Cardiac muscle cell (in vitro differentiated cells and primary cell): Measurements from ENCODE around the gene ZNF460. TPM values are rescaled to one million over a fixed set of nuclear protein-coding genes. Genes with fewer than 3 reads are reported as not detected.
A peak's percentile ranks its signal among the peaks of the same experiment; 100 is the strongest.
"Not testable (repeated sequence)": the region's sequence is repeated elsewhere in the genome, so short reads cannot be mapped to it uniquely, and the experiment has no call there.

Experiments
- DNase-seq, 2 donors: peaks; one replicate each; pipeline versions ENCODE4 v3.0.0 to v3.0.0-alpha.2; 2010 to 2017; ENCODE audit warnings: low read depth in 1 of 2, low spot score in 1 of 2
- H3K27ac ChIP-seq: fragments of 200-600 bp; sonication (generic); 2 replicates; pipeline ENCODE4 v1.5.1; 2016
- H3K27me3 ChIP-seq: fragments of 200-600 bp; sonication (generic); 2 replicates; pipeline ENCODE4 v1.6.0; 2016; ENCODE audit warnings: control low read depth
- H3K36me3 ChIP-seq: fragments of 200-600 bp; sonication (generic); 2 replicates; pipeline ENCODE4 v1.5.1; 2016; ENCODE audit warnings: control low read depth
- H3K4me1 ChIP-seq: fragments of 200-600 bp; sonication (generic); 2 replicates; pipeline ENCODE4 v1.8.1; 2017; ENCODE audit warnings: low read depth, mild to moderate bottlenecking, mixed run types
- H3K4me3 ChIP-seq: fragments of 200-600 bp; sonication (generic); 2 replicates; pipeline ENCODE4 v1.5.1; 2016; ENCODE audit warnings: mild to moderate bottlenecking
- H3K9me3 ChIP-seq: fragments of 200-600 bp; sonication (generic); 2 replicates; pipeline ENCODE4 v1.5.1; 2017; ENCODE audit warnings: low read depth, mild to moderate bottlenecking, control low read depth
- CTCF ChIP-seq: IDR thresholded peaks from 2 replicates; pipeline ENCODE4 v1.5.1; 2012; ENCODE audit warnings: low read depth, mild to moderate bottlenecking, low read length
- polyA plus RNA-seq: library from polyadenylated mRNA; unstranded; fragments of >200 nt; fragmentation: Nextera tagmentation; extraction: Ambion mirVana; gene quantifications from 2 replicates; pipeline ENCODE4 v1.2.1, GENCODE V29; 2016
- total RNA-seq: library from RNA; depleted of rRNA; stranded (reverse); fragments of >200 nt; gene quantifications from 2 replicates; pipeline ENCODE4 v1.2.3, GENCODE V29; 2016

The ZNF460 gene
- total and polyA plus RNA-seq, 2 experiments from 2014 or later: 1.8 to 59.4 TPM

DNA sequence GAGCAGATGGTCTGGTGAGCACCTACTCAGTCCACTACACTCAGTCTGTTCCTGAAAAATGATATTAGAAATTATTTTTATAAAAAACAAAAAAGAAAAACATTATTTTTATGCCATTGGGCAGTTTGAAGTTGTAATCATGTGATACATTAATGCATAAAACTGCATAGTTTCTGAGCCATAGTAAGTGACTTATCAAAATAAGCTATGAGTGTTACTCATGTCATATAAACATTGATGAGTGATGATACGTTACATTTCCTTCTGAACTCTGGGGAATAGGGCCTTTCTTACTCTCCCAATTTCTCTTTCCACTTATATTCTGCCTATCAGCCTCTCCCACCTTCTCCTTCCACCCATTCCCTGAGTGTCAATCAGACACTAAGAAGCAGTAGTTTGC is 31.0 kb upstream of the ZNF460 start:
- no peak overlapping the region for H3K4me3 ChIP-seq
- DNase-seq: no peak
- no peaks in the 10 kb centered on the region for H3K27me3 ChIP-seq
- no peak for TF ChIP-seq CTCF
- H3K27ac ChIP-seq: no peak overlapping the region
- H3K9me3 ChIP-seq: no peaks in the 10 kb centered on the region
- H3K4me1 ChIP-seq: no peaks in the 10 kb centered on the region
- peaks cover 42% of the 10 kb centered on the region for H3K36me3 ChIP-seq

GRCh38 chr19:57253767-57254166 is 26.5 kb upstream of the ZNF460 start:
- H3K27me3 ChIP-seq, H3K4me1 ChIP-seq, DNase-seq, H3K9me3 ChIP-seq, H3K4me3 ChIP-seq, H3K27ac ChIP-seq: not testable (repeated sequence)
- H3K36me3 ChIP-seq: peaks cover 36% of the 10 kb centered on the region

DNA sequence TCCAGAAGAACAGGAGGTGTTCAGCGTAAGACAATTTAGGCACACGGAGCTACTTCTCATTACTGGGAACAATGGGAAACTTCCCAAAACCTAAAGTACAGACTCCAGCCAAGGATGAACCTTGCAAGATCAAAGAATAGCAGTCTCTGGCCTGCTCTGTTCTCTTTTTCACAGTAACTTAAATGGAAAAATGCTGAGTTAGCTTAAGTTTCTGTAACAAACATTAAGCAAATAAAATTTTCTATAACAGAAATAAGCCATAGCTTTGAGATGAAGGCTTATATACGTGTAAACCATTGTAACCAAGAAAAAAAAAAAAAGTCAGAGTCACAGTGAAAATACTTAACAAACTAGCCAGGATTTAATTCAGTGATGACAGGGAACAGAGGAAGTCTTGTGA is 18.2 kb upstream of the ZNF460 start:
- no peak for TF ChIP-seq CTCF
- H3K36me3 ChIP-seq: no peaks in the 10 kb centered on the region
- no peaks in the 10 kb centered on the region for H3K4me1 ChIP-seq
- H3K27me3 ChIP-seq: no peaks in the 10 kb centered on the region
- no peak for DNase-seq
- no peak overlapping the region for H3K27ac ChIP-seq
- H3K4me3 ChIP-seq: no peak overlapping the region
- no peaks in the 10 kb centered on the region for H3K9me3 ChIP-seq

GRCh38 chr19:57263244-57263741 is 17.0 kb upstream of the ZNF460 start:
- no peaks in the 10 kb centered on the region for H3K36me3 ChIP-seq
- H3K27ac ChIP-seq: no peak overlapping the region
- DNase-seq: no peak
- TF ChIP-seq CTCF: no peak
- H3K9me3 ChIP-seq: no peaks in the 10 kb centered on the region
- H3K4me1 ChIP-seq: no peaks in the 10 kb centered on the region
- no peaks in the 10 kb centered on the region for H3K27me3 ChIP-seq
- no peak overlapping the region for H3K4me3 ChIP-seq

DNA sequence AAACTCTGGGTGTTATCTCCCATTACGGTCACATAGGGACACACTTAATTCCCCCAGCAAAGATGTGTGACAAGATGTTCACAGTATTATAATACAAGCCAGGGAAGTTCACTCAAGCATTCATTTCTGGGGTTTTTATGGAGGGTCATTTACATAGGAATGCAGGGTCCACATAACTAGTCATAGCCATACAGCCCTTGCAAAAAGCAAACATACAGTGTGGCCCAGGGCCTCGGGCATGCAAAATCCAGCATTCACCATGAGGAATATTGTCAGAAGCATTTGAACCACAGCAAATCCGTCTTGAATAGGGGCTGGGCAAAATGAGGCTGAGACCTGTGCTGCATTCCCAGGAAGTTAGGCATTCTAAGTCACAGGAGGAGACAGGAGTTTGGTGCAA is 13.0 kb upstream of the ZNF460 start:
- no peak overlapping the region for H3K27ac ChIP-seq
- DNase-seq: no peak
- TF ChIP-seq CTCF: no peak
- H3K9me3 ChIP-seq: no peaks in the 10 kb centered on the region
- H3K36me3 ChIP-seq: no peaks in the 10 kb centered on the region
- H3K27me3 ChIP-seq: no peaks in the 10 kb centered on the region
- H3K4me1 ChIP-seq: no peaks in the 10 kb centered on the region
- no peak overlapping the region for H3K4me3 ChIP-seq

- H3K4me3 ChIP-seq: no peak overlapping the region
- no peak for TF ChIP-seq CTCF
- no peaks in the 10 kb centered on the region for H3K27me3 ChIP-seq
- DNase-seq: peak in 1 of 2 donors; percentile 76
- no peaks in the 10 kb centered on the region for H3K4me1 ChIP-seq
- H3K9me3 ChIP-seq: no peaks in the 10 kb centered on the region
- no peak overlapping the region for H3K27ac ChIP-seq
- H3K36me3 ChIP-seq: no peaks in the 10 kb centered on the region
These were observed 10.6 kb upstream of the ZNF460 start for GRCh38 chr19:57269515-57270250.
